Measurements from ENCODE around the gene TLR9. TPM values are rescaled to one million over a fixed set of nuclear protein-coding genes. Genes with fewer than 3 reads are reported as not detected.

Gene TLR9
- total and polyA plus RNA-seq, 8 donors: 0.21 to 1.5 (median 0.41) TPM; not detected in 1

GRCh38 chr3:52176180-52176752 lies 49.2 kb downstream of the TLR9 start:
- H3K4me1 ChIP-seq: peaks cover 0 to 4% of the 10 kb centered on the region in 2 donors
- no peak overlapping the region for H3K4me3 ChIP-seq
- no peaks in the 10 kb centered on the region for H3K36me3 ChIP-seq
- H3K27ac ChIP-seq: no peak overlapping the region
- no peaks in the 10 kb centered on the region for H3K27me3 ChIP-seq
- DNase-seq (no peak), ATAC-seq (no peak)
- H3K9me3 ChIP-seq: no peaks in the 10 kb centered on the region
- intact Hi-C loops (cut with DNase I): no loop called here
- TF ChIP-seq CTCF (IDR thresholded peaks at IDR 0.05): no peak

GRCh38 chr3:52175416-52176179 lies 49.8 kb downstream of the TLR9 start:
- ATAC-seq (no peak), DNase-seq (no peak)
- H3K4me1 ChIP-seq: peaks cover 0 to 4% of the 10 kb centered on the region in 2 donors
- no peaks in the 10 kb centered on the region for H3K9me3 ChIP-seq
- no peak for TF ChIP-seq CTCF (IDR thresholded peaks at IDR 0.05)
- no peaks in the 10 kb centered on the region for H3K36me3 ChIP-seq
- no peak overlapping the region for H3K27ac ChIP-seq
- intact Hi-C loops (cut with DNase I): no loop called here
- H3K4me3 ChIP-seq: no peak overlapping the region
- no peaks in the 10 kb centered on the region for H3K27me3 ChIP-seq

GRCh38 chr3:52174896-52175295 lies 50.5 kb downstream of the TLR9 start:
- Histone ChIP-seq H3K36me3 (no peaks in the 10 kb centered on the region), H3K27me3 (no peaks in the 10 kb centered on the region), H3K4me3 (no peak overlapping the region), H3K27ac (no peak overlapping the region), H3K9me3 (no peaks in the 10 kb centered on the region), H3K4me1 (peaks cover 0 to 4% of the 10 kb centered on the region in 2 donors)
- ATAC-seq (no peak), DNase-seq (no peak)
- intact Hi-C loops (cut with DNase I): no loop called here
- TF ChIP-seq CTCF (IDR thresholded peaks at IDR 0.05): no peak

GRCh38 chr3:52173101-52173500 lies 52.3 kb downstream of the TLR9 start:
- no peak for TF ChIP-seq CTCF (IDR thresholded peaks at IDR 0.05)
- no peaks in the 10 kb centered on the region for H3K9me3 ChIP-seq
- H3K27ac ChIP-seq: no peak overlapping the region
- DNase-seq (no peak), ATAC-seq (no peak)
- H3K36me3 ChIP-seq: no peaks in the 10 kb centered on the region
- peaks cover 0 to 4% of the 10 kb centered on the region in 2 donors for H3K4me1 ChIP-seq
- intact Hi-C loops (cut with DNase I): no loop called here
- H3K27me3 ChIP-seq: no peaks in the 10 kb centered on the region
- no peak overlapping the region for H3K4me3 ChIP-seq

GRCh38 chr3:52172262-52172757 lies 53.1 kb downstream of the TLR9 start:
- intact Hi-C loops (cut with DNase I): no loop called here
- DNase-seq: no peak
- no peak overlapping the region for H3K27ac ChIP-seq
- no peaks in the 10 kb centered on the region for H3K9me3 ChIP-seq
- no peak for TF ChIP-seq CTCF (IDR thresholded peaks at IDR 0.05)
- no peak overlapping the region for H3K4me3 ChIP-seq
- peaks cover 0 to 4% of the 10 kb centered on the region in 2 donors for H3K4me1 ChIP-seq
- ATAC-seq: no peak
- no peaks in the 10 kb centered on the region for H3K36me3 ChIP-seq
- no peaks in the 10 kb centered on the region for H3K27me3 ChIP-seq
